ENCODE results near the gene DEAF1.

- TF ChIP-seq POLR2A (IDR thresholded peaks at IDR 0.05) = no peak
- TF ChIP-seq, protein P1, sequence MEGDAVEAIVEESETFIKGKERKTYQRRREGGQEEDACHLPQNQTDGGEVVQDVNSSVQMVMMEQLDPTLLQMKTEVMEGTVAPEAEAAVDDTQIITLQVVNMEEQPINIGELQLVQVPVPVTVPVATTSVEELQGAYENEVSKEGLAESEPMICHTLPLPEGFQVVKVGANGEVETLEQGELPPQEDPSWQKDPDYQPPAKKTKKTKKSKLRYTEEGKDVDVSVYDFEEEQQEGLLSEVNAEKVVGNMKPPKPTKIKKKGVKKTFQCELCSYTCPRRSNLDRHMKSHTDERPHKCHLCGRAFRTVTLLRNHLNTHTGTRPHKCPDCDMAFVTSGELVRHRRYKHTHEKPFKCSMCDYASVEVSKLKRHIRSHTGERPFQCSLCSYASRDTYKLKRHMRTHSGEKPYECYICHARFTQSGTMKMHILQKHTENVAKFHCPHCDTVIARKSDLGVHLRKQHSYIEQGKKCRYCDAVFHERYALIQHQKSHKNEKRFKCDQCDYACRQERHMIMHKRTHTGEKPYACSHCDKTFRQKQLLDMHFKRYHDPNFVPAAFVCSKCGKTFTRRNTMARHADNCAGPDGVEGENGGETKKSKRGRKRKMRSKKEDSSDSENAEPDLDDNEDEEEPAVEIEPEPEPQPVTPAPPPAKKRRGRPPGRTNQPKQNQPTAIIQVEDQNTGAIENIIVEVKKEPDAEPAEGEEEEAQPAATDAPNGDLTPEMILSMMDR (IDR thresholded peaks at IDR 0.05 in 4 of 5, conservative IDR thresholded peaks at IDR 0.05 in 1 of 5) = no peak
These were observed 3.6 kb upstream of the DEAF1 start for GRCh38 chr11:698493-699115.

All from gastrocnemius medialis (tissue), 4 donors.